NOMO-1 (cell line): ENCODE data around the gene SMIM15.
A peak's percentile ranks its signal among the peaks of the same experiment; 100 is the strongest.

Experiments used
- DNase-seq, 2 experiments: peaks; one replicate each; lab custom pipeline; 2025; ENCODE audit not compliant: unreplicated experiment in 2 of 2; lab: John Stamatoyannopoulos, UW

SMIM15 gene

GRCh38 chr5:61160497-61160896 is 1.8 kb downstream of the SMIM15 start:
- DNase-seq = no peak

- DNase-seq = peak in 1 of 2 experiments; percentile 14
These were observed 2.4 kb downstream of the SMIM15 start for GRCh38 chr5:61159836-61160235.

GRCh38 chr5:61159070-61159469 is 3.2 kb downstream of the SMIM15 start:
- DNase-seq = no peak

- no peak for DNase-seq
These were observed 10.4 kb downstream of the SMIM15 start for GRCh38 chr5:61151893-61152292.

- no peak for DNase-seq
These were observed 13.8 kb downstream of the SMIM15 start for GRCh38 chr5:61148515-61148914.

- no peak for DNase-seq
These were observed 19.5 kb downstream of the SMIM15 start for GRCh38 chr5:61142811-61143210.

GRCh38 chr5:61142391-61142790 is 19.9 kb downstream of the SMIM15 start:
- no peak for DNase-seq

- DNase-seq = no peak
These were observed 20.5 kb downstream of the SMIM15 start for GRCh38 chr5:61141801-61142200.

- DNase-seq = no peak
These were observed 22.3 kb downstream of the SMIM15 start for GRCh38 chr5:61139931-61140330.

GRCh38 chr5:61139094-61139873 is 23.0 kb downstream of the SMIM15 start:
- DNase-seq = no peak

- DNase-seq = no peak
These were observed 24.4 kb downstream of the SMIM15 start for GRCh38 chr5:61137835-61138234.

- no peak for DNase-seq
These were observed 29.7 kb downstream of the SMIM15 start for GRCh38 chr5:61132559-61132958.

- no peak for DNase-seq
These were observed 32.0 kb downstream of the SMIM15 start for GRCh38 chr5:61130289-61130688.

GRCh38 chr5:61123145-61123544 is 39.1 kb downstream of the SMIM15 start:
- DNase-seq = no peak

- no peak for DNase-seq
These were observed 41.7 kb downstream of the SMIM15 start for GRCh38 chr5:61120534-61120933.

GRCh38 chr5:61119066-61119465 is 43.2 kb downstream of the SMIM15 start:
- DNase-seq = no peak

GRCh38 chr5:61115968-61116367 is 46.3 kb downstream of the SMIM15 start:
- no peak for DNase-seq

GRCh38 chr5:61114441-61114840 is 47.8 kb downstream of the SMIM15 start:
- DNase-seq = no peak
